C4-2B (cell line): ENCODE data around the gene HLA-DOA.

Source experiments
- CTCF ChIP-seq: fragments of 450-650 bp; conservative IDR thresholded peaks from 2 replicates; pipeline ENCODE4 v1.5.1; 2017; ENCODE audit warnings: mild to moderate bottlenecking
- ZFX ChIP-seq: fragments of 450-650 bp; IDR thresholded peaks from 2 replicates; pipeline ENCODE4 v1.6.1; 2017

- TF ChIP-seq CTCF (no peak), ZFX (no peak)
These were observed 965 bp upstream of the HLA-DOA start for GRCh38 chr6:33010356-33010755.
